HEK293T (cell line): Measurements from ENCODE around the gene KRT6A.
"Not testable (repeated sequence)": the region's sequence is repeated elsewhere in the genome, so short reads cannot be mapped to it uniquely, and the experiment has no call there.

Experiments
- CTCF ChIA-PET: fragments of 350-600 bp; formaldehyde crosslinking; extraction: SDS; loops from one replicate; lab custom pipeline; 2021; ENCODE audit warnings: antibody characterized with exemption, inconsistent platforms; lab: Yijun Ruan, JAX
- POLR2A ChIA-PET: fragments of 350-600 bp; formaldehyde crosslinking; extraction: SDS; loops from one replicate; lab custom pipeline; 2020; ENCODE audit warnings: antibody characterized with exemption, inconsistent platforms; lab: Yijun Ruan, JAX
- DNase-seq: peaks from one replicate; pipeline ENCODE4 v3.0.0; 2012; ENCODE audit warnings: mixed read lengths; ENCODE audit errors: extremely low spot score
- ARNT ChIP-seq: fragments of 450-650 bp; IDR thresholded peaks from 2 replicates; pipeline ENCODE4 v1.6.1; 2017; ENCODE audit warnings: mild to moderate bottlenecking
- BHLHE40 ChIP-seq: fragments of 450-650 bp; IDR thresholded peaks from 2 replicates; pipeline ENCODE4 v1.6.1; 2016; ENCODE audit warnings: mild to moderate bottlenecking, moderate library complexity, borderline replicate concordance
- CTBP1 ChIP-seq: fragments of 450-650 bp; IDR thresholded peaks from 2 replicates; pipeline ENCODE4 v1.6.1; 2016; ENCODE audit warnings: borderline replicate concordance
- ELF4 ChIP-seq: fragments of 450-650 bp; IDR thresholded peaks from 2 replicates; pipeline ENCODE4 v1.6.1; 2017; ENCODE audit warnings: antibody characterized with exemption
- FOXA1 ChIP-seq: fragments of 450-650 bp; IDR thresholded peaks from 2 replicates; pipeline ENCODE4 v1.6.1; 2016; ENCODE audit warnings: mild to moderate bottlenecking
- FOXK2 ChIP-seq: fragments of 450-650 bp; IDR thresholded peaks from 2 replicates; pipeline ENCODE4 v1.6.1; 2016; ENCODE audit warnings: mild to moderate bottlenecking
- FOXM1 ChIP-seq: fragments of 450-650 bp; IDR thresholded peaks from 2 replicates; pipeline ENCODE4 v1.6.1; 2017; ENCODE audit warnings: mild to moderate bottlenecking, borderline replicate concordance
- HDGF ChIP-seq: fragments of 450-650 bp; IDR thresholded peaks from 2 replicates; pipeline ENCODE4 v1.6.1; 2017; ENCODE audit warnings: antibody characterized with exemption, borderline replicate concordance
- L3MBTL2 ChIP-seq: fragments of 450-650 bp; conservative IDR thresholded peaks from 2 replicates; pipeline ENCODE4 v1.6.1; 2016; ENCODE audit warnings: mild to moderate bottlenecking
- LEF1 ChIP-seq: fragments of 450-650 bp; IDR thresholded peaks from 2 replicates; pipeline ENCODE4 v1.6.1; 2017; ENCODE audit warnings: mild to moderate bottlenecking, borderline replicate concordance
- NFRKB ChIP-seq: fragments of 450-650 bp; IDR thresholded peaks from 2 replicates; pipeline ENCODE4 v1.6.1; 2016; ENCODE audit warnings: mild to moderate bottlenecking, moderate library complexity
- SP1 ChIP-seq: fragments of 450-650 bp; IDR thresholded peaks from 2 replicates; pipeline ENCODE4 v1.6.1; 2017
- SUZ12 ChIP-seq: fragments of 450-650 bp; IDR thresholded peaks from 2 replicates; pipeline ENCODE4 v1.6.1; 2016; ENCODE audit warnings: mild to moderate bottlenecking
- TARDBP ChIP-seq: fragments of 450-650 bp; IDR thresholded peaks from 2 replicates; pipeline ENCODE4 v1.6.1; 2016
- ZNF384 ChIP-seq: fragments of 450-650 bp; IDR thresholded peaks from 2 replicates; pipeline ENCODE4 v1.6.1; 2016
- TF ChIP-seq, protein P1 (sequence below): fragments of 450-650 bp; IDR thresholded peaks from 2 replicates; pipeline ENCODE4 v1.6.1; 2016

KRT6A gene

DNA sequence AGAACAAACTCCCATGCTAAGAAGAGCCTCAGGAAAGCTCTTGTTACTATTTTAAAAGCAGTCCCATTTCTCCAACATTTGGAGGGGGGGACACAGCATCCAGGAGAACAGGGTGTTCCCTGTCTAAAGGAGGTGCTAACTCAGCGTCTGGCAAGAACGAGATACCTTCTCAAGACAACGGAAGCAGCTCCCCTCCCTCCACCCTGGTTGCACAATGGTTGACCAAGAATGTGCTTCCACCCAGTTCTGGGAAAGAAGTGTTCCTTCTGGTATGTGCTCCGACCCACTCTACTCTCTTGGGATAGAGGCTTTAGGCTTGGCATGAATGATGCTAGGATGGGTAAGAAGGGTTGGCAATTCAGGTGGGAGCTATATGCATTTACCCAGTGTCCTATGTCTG is 1.5 kb upstream of the KRT6A start:
- TF ChIP-seq HDGF (no peak), SUZ12 (no peak), CTBP1 (no peak), BHLHE40 (no peak), TARDBP (no peak), LEF1 (no peak), NFRKB (no peak), ELF4 (no peak), SP1 (no peak), ARNT (no peak), FOXK2 (no peak), FOXA1 (no peak)
- TF ChIP-seq, protein P1, sequence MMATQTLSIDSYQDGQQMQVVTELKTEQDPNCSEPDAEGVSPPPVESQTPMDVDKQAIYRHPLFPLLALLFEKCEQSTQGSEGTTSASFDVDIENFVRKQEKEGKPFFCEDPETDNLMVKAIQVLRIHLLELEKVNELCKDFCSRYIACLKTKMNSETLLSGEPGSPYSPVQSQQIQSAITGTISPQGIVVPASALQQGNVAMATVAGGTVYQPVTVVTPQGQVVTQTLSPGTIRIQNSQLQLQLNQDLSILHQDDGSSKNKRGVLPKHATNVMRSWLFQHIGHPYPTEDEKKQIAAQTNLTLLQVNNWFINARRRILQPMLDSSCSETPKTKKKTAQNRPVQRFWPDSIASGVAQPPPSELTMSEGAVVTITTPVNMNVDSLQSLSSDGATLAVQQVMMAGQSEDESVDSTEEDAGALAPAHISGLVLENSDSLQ = no peak
- no peak for DNase-seq
- ChIA-PET CTCF (no interaction called here), POLR2A (no interaction called here)

DNA sequence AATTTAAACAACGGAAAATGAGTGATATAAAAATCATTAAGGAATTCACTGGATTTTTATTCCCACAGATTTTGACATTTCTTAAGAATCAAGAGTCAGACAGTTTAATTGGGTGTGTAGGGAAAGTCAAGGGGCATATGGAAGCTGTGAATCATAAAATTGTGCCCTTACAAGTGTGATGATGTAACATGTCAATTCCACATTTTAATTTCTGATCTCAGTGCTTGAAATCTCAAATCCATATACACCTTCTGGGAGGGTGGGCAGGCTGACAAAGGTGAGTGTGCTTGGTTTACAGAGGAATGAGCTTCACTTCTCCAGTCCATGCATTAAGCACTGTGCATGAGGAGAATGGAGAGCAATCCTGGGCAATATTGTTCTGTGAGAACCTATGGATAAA is 1.0 kb upstream of the KRT6A start:
- no peak for TF ChIP-seq TARDBP
- TF ChIP-seq SP1 = no peak
- TF ChIP-seq LEF1 = no peak
- no peak for TF ChIP-seq ARNT
- TF ChIP-seq HDGF = no peak
- no peak for TF ChIP-seq NFRKB
- no peak for TF ChIP-seq FOXM1
- no peak for TF ChIP-seq L3MBTL2
- no peak for DNase-seq
- ChIA-PET POLR2A (no interaction called here), CTCF (no interaction called here)

DNA sequence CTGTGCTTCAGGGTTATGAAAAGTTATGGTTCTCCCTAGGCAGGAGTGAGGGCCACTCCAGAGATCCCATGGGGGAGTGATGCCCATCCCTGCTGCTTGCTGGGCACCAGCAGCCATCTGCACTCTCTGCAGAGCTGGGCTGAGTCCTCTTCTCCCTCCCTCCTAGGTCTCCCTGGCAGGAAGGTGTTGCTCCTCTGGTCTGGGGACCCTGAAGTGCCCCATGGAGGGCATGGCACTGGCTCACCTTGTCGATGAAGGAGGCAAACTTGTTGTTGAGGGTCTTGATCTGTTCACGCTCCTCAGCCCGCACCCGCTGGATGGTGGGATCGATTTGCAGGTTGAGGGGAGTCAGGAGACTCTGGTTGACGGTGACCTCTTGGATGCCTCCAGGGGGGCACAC is 652 bp downstream of the KRT6A start:
- CTCF ChIA-PET, DNase-seq, POLR2A ChIA-PET: not testable (repeated sequence)

DNA sequence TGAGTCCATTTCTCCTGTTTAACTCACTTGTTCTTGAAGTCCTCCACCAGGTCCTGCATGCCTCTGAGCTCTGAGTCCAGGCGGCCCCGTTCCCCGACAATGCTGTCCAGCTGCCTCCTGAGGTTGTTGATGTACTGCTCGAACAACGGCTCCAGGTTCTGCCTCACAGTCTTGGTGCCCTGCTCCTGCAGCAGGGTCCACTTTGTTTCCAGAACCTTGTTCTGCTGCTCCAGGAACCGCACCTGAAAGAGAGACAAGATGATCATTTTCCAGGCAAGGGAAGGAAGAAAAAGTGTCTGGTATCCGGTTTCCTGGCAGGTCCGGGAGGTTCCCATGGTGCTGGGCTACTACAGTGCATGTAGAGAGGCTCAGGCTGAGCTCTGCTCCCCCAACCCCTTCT is 1.6 kb downstream of the KRT6A start:
- CTCF ChIA-PET, POLR2A ChIA-PET: not testable (repeated sequence)

DNA sequence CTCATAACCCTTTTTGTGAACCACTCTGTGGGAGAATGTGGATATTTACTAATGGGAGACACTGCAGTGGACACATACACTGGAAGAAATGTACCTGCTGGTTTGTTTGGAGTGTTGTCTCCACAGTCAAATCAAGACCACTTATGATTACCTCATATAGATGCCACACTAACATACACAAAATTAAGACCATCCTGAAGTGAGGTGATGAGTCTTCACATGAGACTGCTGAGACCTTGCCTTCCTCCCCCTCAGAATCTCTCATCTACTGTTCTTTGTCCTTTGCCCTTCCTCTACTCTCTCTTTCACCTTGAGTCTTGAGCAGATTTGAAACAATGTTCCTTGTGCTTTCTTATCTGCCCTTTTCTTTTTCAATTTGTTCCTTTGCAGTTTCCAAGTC is 4.3 kb downstream of the KRT6A start:
- TF ChIP-seq L3MBTL2 = no peak
- ChIA-PET CTCF (no interaction called here), POLR2A (no interaction called here)
- no peak for DNase-seq

More for the DNA sequence above, 1.6 kb downstream of the KRT6A start:
- DNase-seq = not testable (repeated sequence)

DNA sequence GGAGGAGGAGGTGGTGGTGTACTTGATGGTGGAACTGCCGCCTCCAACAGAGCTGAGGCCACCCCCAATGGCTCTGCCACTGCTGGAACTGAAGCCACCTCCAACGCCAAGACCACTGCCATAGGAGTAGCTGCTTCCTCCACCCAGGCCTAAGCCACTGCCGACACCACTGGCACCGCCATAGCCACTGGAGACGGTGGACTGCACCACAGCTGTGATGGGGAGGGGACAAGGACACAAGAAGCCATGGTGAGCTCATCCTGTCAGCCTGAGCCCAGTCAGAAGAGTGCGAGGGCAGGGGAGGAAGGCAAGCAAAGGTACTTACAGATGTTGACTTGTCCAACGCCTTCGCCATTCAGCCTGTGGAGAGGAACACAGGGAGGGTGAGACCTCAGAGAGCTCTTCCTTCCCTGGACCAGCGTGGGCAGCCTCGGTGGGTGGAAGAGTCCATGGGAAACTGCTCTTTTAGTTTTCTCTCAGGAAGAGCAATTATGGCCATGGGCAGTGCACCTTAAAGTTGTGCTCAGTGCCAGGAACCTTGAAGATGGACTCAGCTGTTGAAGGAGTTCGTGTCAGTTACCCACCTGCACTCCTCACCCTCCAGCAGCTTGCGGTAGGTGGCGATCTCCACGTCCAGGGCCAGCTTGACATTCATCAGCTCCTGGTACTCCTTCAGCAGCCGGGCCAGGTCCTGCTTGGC is 5.2 kb downstream of the KRT6A start:
- CTCF ChIA-PET, DNase-seq, POLR2A ChIA-PET: not testable (repeated sequence)

DNA sequence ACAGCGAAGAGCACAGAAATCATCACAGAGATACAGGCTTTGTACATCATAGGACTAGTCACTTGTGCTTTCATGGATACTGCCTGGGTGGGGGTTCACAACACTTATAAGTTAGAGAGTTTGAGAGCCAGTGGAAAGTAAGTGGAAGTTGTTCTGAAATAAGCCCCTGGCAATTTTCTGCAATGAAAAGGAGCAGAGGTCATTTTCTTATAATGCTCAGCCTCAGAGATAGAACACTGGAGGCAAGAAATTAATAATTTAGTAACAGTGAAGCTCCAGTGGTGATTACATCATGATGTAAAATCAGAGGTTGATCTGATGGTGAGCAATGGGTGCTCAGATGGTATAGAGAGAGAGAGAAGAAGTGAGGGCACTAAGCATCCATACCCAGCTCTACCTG is 5.8 kb downstream of the KRT6A start:
- ChIA-PET CTCF (no interaction called here), POLR2A (no interaction called here)

More for the DNA sequence above, 5.8 kb downstream of the KRT6A start:
- DNase-seq = no peak
- no peak for TF ChIP-seq SP1
- no peak for TF ChIP-seq NFRKB
- TF ChIP-seq L3MBTL2 = no peak
- TF ChIP-seq FOXA1 = no peak
- no peak for TF ChIP-seq SUZ12
- TF ChIP-seq, protein P1 = no peak
- no peak for TF ChIP-seq BHLHE40
- no peak for TF ChIP-seq ARNT
- no peak for TF ChIP-seq FOXM1
- no peak for TF ChIP-seq TARDBP
- TF ChIP-seq ELF4 = no peak
- TF ChIP-seq CTBP1 = no peak
- TF ChIP-seq ZNF384 = no peak
- no peak for TF ChIP-seq HDGF
- no peak for TF ChIP-seq FOXK2
- no peak for TF ChIP-seq LEF1
